ENCODE measurements around the gene SMYD5. TPM values are rescaled to one million over a fixed set of nuclear protein-coding genes. Genes with fewer than 3 reads are reported as not detected.
A peak's percentile ranks its signal among the peaks of the same experiment; 100 is the strongest.

SMYD5 gene
- total and polyA plus RNA-seq, 2 donors (not counting 1 experiment from before 2014, with no cell fraction given), result 31.9 to 41.0 TPM

DNA sequence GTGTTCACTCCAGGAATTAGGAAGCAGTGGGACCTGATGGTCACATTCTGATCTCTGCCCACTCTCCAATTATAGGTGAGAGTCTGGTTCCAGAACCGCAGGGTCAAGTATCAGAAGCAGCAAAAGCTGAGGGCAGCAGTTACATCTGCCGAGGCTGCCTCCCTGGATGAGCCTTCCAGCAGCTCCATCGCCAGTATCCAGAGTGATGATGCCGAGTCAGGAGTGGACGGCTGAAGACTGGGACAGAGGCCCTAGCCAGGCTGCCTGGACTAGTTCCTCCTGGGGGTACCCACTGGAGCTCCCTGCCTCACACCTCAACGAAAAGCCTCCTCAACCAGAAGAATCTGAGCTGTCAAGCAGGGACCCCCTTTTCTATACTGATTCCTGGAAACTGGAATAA is 3.3 kb upstream of the SMYD5 start:
- H3K27me3 Mint-ChIP-seq, result peaks cover 31% of the 10 kb centered on the region
- DNase-seq (no peak), ATAC-seq (ENCODE audit: low read depth) (no peak)
- H3K4me3 ChIP-seq (ENCODE audit: control extremely low read depth in 1 of 5, extremely low read depth in 1 of 5, insufficient read depth in 1 of 5, low read depth in 2 of 5, low read length in 4 of 5), result no peak overlapping the region
- H3K27me3 ChIP-seq (replicated peaks in 1 of 4; ENCODE audit: control extremely low read depth in 1 of 4, control insufficient read depth in 3 of 4, insufficient read depth in 4 of 4, low read length in 3 of 4), result peaks cover 0 to 16% (median 1%) of the 10 kb centered on the region in 4 experiments
- TF ChIP-seq, protein P1, sequence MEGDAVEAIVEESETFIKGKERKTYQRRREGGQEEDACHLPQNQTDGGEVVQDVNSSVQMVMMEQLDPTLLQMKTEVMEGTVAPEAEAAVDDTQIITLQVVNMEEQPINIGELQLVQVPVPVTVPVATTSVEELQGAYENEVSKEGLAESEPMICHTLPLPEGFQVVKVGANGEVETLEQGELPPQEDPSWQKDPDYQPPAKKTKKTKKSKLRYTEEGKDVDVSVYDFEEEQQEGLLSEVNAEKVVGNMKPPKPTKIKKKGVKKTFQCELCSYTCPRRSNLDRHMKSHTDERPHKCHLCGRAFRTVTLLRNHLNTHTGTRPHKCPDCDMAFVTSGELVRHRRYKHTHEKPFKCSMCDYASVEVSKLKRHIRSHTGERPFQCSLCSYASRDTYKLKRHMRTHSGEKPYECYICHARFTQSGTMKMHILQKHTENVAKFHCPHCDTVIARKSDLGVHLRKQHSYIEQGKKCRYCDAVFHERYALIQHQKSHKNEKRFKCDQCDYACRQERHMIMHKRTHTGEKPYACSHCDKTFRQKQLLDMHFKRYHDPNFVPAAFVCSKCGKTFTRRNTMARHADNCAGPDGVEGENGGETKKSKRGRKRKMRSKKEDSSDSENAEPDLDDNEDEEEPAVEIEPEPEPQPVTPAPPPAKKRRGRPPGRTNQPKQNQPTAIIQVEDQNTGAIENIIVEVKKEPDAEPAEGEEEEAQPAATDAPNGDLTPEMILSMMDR (IDR thresholded peaks at IDR 0.05), result no peak
- TF ChIP-seq EZH2 (IDR thresholded peaks at IDR 0.05; ENCODE audit: borderline replicate concordance, insufficient read depth, low read depth, low read length, poor library complexity, severe bottlenecking), result no peak
- H3K27ac Mint-ChIP-seq, result no peak overlapping the region
- 96% methylated on average over 6 of the region's 6 CpGs for WGBS (ENCODE audit: insufficient coverage)
- POLR2A ChIA-PET, result no interaction called here
- no peak overlapping the region for H3K4me3 Mint-ChIP-seq
- H3K4me2 ChIP-seq (replicated peaks; ENCODE audit: low read depth, low read length, poor library complexity, severe bottlenecking), result no peak overlapping the region
- H3K9me3 Mint-ChIP-seq (ENCODE audit: insufficient read depth), result no peaks in the 10 kb centered on the region
- H4K20me1 ChIP-seq (ENCODE audit: control insufficient read depth, insufficient read depth, low read length, poor library complexity, severe bottlenecking), result no peaks in the 10 kb centered on the region
- peaks cover 30% of the 10 kb centered on the region for H3K4me1 Mint-ChIP-seq
- intact Hi-C loops (cut with micrococcal nuclease), result loop anchor here (5.0 kb wide), 1 partner anchor 527 kb away; the partner anchor contains the start of gene TPRKB
- H3K36me3 ChIP-seq (replicated peaks in 1 of 2; ENCODE audit: control extremely low read depth in 1 of 2, control insufficient read depth in 1 of 2, extremely low read depth in 1 of 2, insufficient read depth in 2 of 2, low read length in 1 of 2), result no peaks in the 10 kb centered on the region
- peaks cover 37% of the 10 kb centered on the region for H3K79me2 ChIP-seq (ENCODE audit: control insufficient read depth, insufficient read depth, low read length)
- no peaks in the 10 kb centered on the region for H3K9me3 ChIP-seq (ENCODE audit: control extremely low read depth in 1 of 3, control insufficient read depth in 2 of 3, insufficient read depth in 1 of 3, low read length in 2 of 3)
- H3K27ac ChIP-seq (ENCODE audit: low read length in 2 of 2), result no peak overlapping the region
- H3K4me1 ChIP-seq (ENCODE audit: control insufficient read depth in 2 of 2, insufficient read depth in 2 of 2, low read length in 2 of 2), result peaks cover 17 to 22% of the 10 kb centered on the region in 2 donors
- H2AFZ ChIP-seq (ENCODE audit: insufficient read depth, low read depth, low read length, poor library complexity, severe bottlenecking), result no peak overlapping the region
- H3K9ac ChIP-seq (ENCODE audit: low read length), result no peak overlapping the region
- CTCF ChIA-PET, result interaction anchor here (1.0 to 6.5 kb wide), 4 partner anchors 18 to 217 kb away, joined by 3 to 56 read pairs (median 6); no protein-coding TSS in a partner anchor

DNA sequence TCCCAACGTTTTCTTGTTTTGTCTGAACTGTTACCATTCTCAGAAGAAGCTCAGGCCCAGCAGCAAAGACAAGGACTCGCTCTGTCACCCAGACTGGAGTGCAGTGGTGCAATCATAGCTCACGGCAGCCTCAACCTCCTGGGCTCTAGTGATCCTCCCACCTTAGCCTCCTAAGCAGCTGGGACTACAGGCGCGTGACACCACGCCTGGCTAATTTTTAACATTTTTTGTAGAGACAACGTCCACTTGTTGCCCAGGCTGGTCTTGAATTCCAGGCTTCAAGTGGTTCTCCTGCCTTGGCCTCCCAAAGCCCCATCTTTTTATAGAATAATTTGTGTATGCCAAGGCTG is 2.0 kb upstream of the SMYD5 start:
- no peaks in the 10 kb centered on the region for H3K9me3 Mint-ChIP-seq (ENCODE audit: insufficient read depth)
- peaks cover 43% of the 10 kb centered on the region for H3K79me2 ChIP-seq (ENCODE audit: control insufficient read depth, insufficient read depth, low read length)
- no peak for ATAC-seq (ENCODE audit: low read depth)
- H4K20me1 ChIP-seq (ENCODE audit: control insufficient read depth, insufficient read depth, low read length, poor library complexity, severe bottlenecking), result no peaks in the 10 kb centered on the region
- H3K4me3 Mint-ChIP-seq, result no peak overlapping the region
- POLR2A ChIA-PET, result interaction anchor here (0.6 to 1.6 kb wide), 2 partner anchors 9 to 21 kb away, joined by 3 to 9 read pairs; partner anchors contain the start of genes CCT7 and PRADC1
- H3K36me3 ChIP-seq (replicated peaks in 1 of 2; ENCODE audit: control extremely low read depth in 1 of 2, control insufficient read depth in 1 of 2, extremely low read depth in 1 of 2, insufficient read depth in 2 of 2, low read length in 1 of 2), result no peaks in the 10 kb centered on the region
- H3K27ac ChIP-seq (ENCODE audit: low read length in 2 of 2), result no peak overlapping the region
- peaks cover 26% of the 10 kb centered on the region for H3K27me3 Mint-ChIP-seq
- H3K4me1 Mint-ChIP-seq, result peaks cover 31% of the 10 kb centered on the region
- H3K27me3 ChIP-seq (replicated peaks in 1 of 4; ENCODE audit: control extremely low read depth in 1 of 4, control insufficient read depth in 3 of 4, insufficient read depth in 4 of 4, low read length in 3 of 4), result peaks cover 0 to 10% (median under 1%) of the 10 kb centered on the region in 4 experiments
- intact Hi-C loops (cut with micrococcal nuclease), result loop anchor here (1.0 to 5.0 kb wide), 4 partner anchors 127 to 525 kb away; partner anchors contain the start of gene TPRKB
- no peak overlapping the region for H3K4me3 ChIP-seq (ENCODE audit: control extremely low read depth in 1 of 5, extremely low read depth in 1 of 5, insufficient read depth in 1 of 5, low read depth in 2 of 5, low read length in 4 of 5)
- H2AFZ ChIP-seq (ENCODE audit: insufficient read depth, low read depth, low read length, poor library complexity, severe bottlenecking), result peak overlapping the region; percentile 91
- CTCF ChIA-PET, result interaction anchor here (0.6 to 6.5 kb wide), 20 partner anchors 12 to 320 kb away, joined by 3 to 56 read pairs (median 5); partner anchors contain the start of genes CCT7, PRADC1 and SFXN5
- TF ChIP-seq, protein P1 (IDR thresholded peaks at IDR 0.05), result no peak
- no peak for TF ChIP-seq EZH2 (IDR thresholded peaks at IDR 0.05; ENCODE audit: borderline replicate concordance, insufficient read depth, low read depth, low read length, poor library complexity, severe bottlenecking)
- WGBS (ENCODE audit: insufficient coverage), result 89% methylated on average over 6 of the region's 7 CpGs
- no peaks in the 10 kb centered on the region for H3K9me3 ChIP-seq (ENCODE audit: control extremely low read depth in 1 of 3, control insufficient read depth in 2 of 3, insufficient read depth in 1 of 3, low read length in 2 of 3)
- no peak overlapping the region for H3K9ac ChIP-seq (ENCODE audit: low read length)
- H3K4me1 ChIP-seq (ENCODE audit: control insufficient read depth in 2 of 2, insufficient read depth in 2 of 2, low read length in 2 of 2), result peaks cover 17 to 22% of the 10 kb centered on the region in 2 donors
- no peak for DNase-seq
- no peak overlapping the region for H3K4me2 ChIP-seq (replicated peaks; ENCODE audit: low read depth, low read length, poor library complexity, severe bottlenecking)
- H3K27ac Mint-ChIP-seq, result no peak overlapping the region

Measured in B cell (primary cell).